ENCODE measurements around the gene IQCK.

DNA sequence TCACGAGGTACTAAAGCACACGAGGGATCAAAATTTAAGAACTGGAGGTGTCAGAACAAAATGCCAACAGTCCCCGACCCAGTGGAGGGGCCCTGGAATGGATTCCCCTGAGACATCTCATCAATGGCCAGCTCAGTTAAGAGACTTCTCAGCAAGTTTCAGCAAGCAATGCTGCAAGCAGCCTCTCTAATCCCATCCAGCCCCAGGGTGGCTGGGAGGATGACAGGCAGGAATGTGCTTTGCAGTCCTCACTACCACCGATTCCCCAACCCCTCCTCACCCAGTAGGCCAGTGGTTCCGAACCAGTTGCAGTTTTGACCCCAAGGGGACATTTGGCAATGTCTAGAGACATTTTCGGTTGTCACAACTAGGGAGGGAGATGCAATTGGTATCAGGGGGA lies 157.8 kb downstream of the IQCK start:
- TF ChIP-seq EP300 (IDR thresholded peaks at IDR 0.05) (no peak), POLR2AphosphoS5 (IDR thresholded peaks at IDR 0.05) (no peak), POLR2A (IDR thresholded peaks at IDR 0.05) (no peak)
- TF ChIP-seq, protein P1, sequence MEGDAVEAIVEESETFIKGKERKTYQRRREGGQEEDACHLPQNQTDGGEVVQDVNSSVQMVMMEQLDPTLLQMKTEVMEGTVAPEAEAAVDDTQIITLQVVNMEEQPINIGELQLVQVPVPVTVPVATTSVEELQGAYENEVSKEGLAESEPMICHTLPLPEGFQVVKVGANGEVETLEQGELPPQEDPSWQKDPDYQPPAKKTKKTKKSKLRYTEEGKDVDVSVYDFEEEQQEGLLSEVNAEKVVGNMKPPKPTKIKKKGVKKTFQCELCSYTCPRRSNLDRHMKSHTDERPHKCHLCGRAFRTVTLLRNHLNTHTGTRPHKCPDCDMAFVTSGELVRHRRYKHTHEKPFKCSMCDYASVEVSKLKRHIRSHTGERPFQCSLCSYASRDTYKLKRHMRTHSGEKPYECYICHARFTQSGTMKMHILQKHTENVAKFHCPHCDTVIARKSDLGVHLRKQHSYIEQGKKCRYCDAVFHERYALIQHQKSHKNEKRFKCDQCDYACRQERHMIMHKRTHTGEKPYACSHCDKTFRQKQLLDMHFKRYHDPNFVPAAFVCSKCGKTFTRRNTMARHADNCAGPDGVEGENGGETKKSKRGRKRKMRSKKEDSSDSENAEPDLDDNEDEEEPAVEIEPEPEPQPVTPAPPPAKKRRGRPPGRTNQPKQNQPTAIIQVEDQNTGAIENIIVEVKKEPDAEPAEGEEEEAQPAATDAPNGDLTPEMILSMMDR (IDR thresholded peaks at IDR 0.05) = no peak

Measured in stomach (tissue), 4 donors.